H1 (cell line): ENCODE measurements around the gene RRAGB. TPM values are rescaled to one million over a fixed set of nuclear protein-coding genes. Genes with fewer than 3 reads are reported as not detected.

Source experiments
- CTCF ChIA-PET: fragments of 300-600 bp; sonication (Branson Sonifier 250); formaldehyde crosslinking; loops from one replicate; lab custom pipeline; 2021; ENCODE audit not compliant: partially characterized antibody; lab: Charles Lee
- POLR2A ChIA-PET: fragments of 300-600 bp; sonication (Branson Sonifier 250); formaldehyde crosslinking; loops from one replicate; lab custom pipeline; 2021; ENCODE audit warnings: inconsistent platforms; ENCODE audit not compliant: partially characterized antibody; lab: Charles Lee
- DNase-seq, 2 experiments: peaks; one replicate each; pipeline versions ENCODE4 v3.0.0 to v3.0.0-alpha.2; 2010 to 2022; ENCODE audit warnings: low spot score in 2 of 2, low read depth in 1 of 2, mixed read lengths in 1 of 2
- FAIRE-seq: peaks from 2 replicates; lab custom pipeline; 2011; peaks lifted over from hg19 to GRCh38; lab: Jason Lieb, UNC
- H2AFZ ChIP-seq: 2 replicates; pipeline ENCODE4 v1.8.1; 2012; ENCODE audit warnings: low read length, inconsistent platforms
- H2AK5ac ChIP-seq: 2 replicates; pipeline ENCODE4 v1.6.1; 2013; ENCODE audit warnings: low read depth, low read length
- H2BK120ac ChIP-seq: replicated peaks from 2 replicates; pipeline ENCODE3; 2013; ENCODE audit warnings: low read depth, low read length, inconsistent platforms
- H2BK12ac ChIP-seq: 2 replicates; pipeline ENCODE4 v1.6.1; 2013; ENCODE audit warnings: low read depth, low read length
- H2BK15ac ChIP-seq: 2 replicates; pipeline ENCODE4 v1.6.1; 2013; ENCODE audit warnings: low read length
- H2BK20ac ChIP-seq: 2 replicates; pipeline ENCODE4 v1.6.1; 2013; ENCODE audit warnings: low read length
- H2BK5ac ChIP-seq: 2 replicates; pipeline ENCODE4 v1.6.1; 2013; ENCODE audit warnings: low read depth, low read length
- H3K14ac ChIP-seq: 2 replicates; pipeline ENCODE4 v1.6.1; 2013; ENCODE audit warnings: inconsistent platforms; ENCODE audit not compliant: insufficient read length
- H3K18ac ChIP-seq: 2 replicates; pipeline ENCODE4 v1.6.1; 2013; ENCODE audit warnings: low read length; ENCODE audit errors: extremely low read depth
- H3K23ac ChIP-seq: 2 replicates; pipeline ENCODE4 v1.6.1; 2013; ENCODE audit warnings: inconsistent platforms; ENCODE audit not compliant: insufficient read length
- H3K23me2 ChIP-seq: 2 replicates; pipeline ENCODE4 v1.6.1; 2013; ENCODE audit warnings: low read depth, low read length
- H3K27ac ChIP-seq: 2 replicates; pipeline ENCODE4 v1.6.1; 2011; ENCODE audit warnings: low read depth, low read length, inconsistent platforms
- H3K27me3 ChIP-seq, 4 experiments: replicated peaks in 1 of 4; 1 replicate in 1 of 4; 2 replicates in 3 of 4; pipeline versions ENCODE4 v1.6.1 to v1.8.1; 2011 to 2013; ENCODE audit warnings: low read length in 3 of 4, mild to moderate bottlenecking in 3 of 4, inconsistent platforms in 2 of 4, mixed read lengths in 2 of 4, moderate library complexity in 1 of 4; ENCODE audit not compliant: control insufficient read depth in 3 of 4, insufficient read depth in 3 of 4; ENCODE audit errors: extremely low read depth in 1 of 4
- H3K36me3 ChIP-seq, 4 experiments: 2 replicates each; pipeline versions ENCODE4 v1.6.1 to v1.8.1; 2011 to 2013; ENCODE audit warnings: mild to moderate bottlenecking in 4 of 4, low read length in 3 of 4, moderate library complexity in 2 of 4, control low read depth in 1 of 4, inconsistent platforms in 1 of 4; ENCODE audit not compliant: insufficient read depth in 4 of 4, control insufficient read depth in 2 of 4
- H3K4ac ChIP-seq: replicated peaks from 2 replicates; pipeline ENCODE3; 2013; ENCODE audit warnings: low read length, low read depth, mixed read lengths, inconsistent platforms; ENCODE audit not compliant: insufficient read length
- H3K4me1 ChIP-seq, 4 experiments: replicated peaks in 1 of 4; 1 replicate in 1 of 4; 2 replicates in 3 of 4; pipeline versions ENCODE4 v1.6.1 to v1.8.1; 2011 to 2013; ENCODE audit warnings: low read length in 3 of 4, inconsistent platforms in 2 of 4, mixed read lengths in 1 of 4; ENCODE audit not compliant: insufficient read depth in 4 of 4, control insufficient read depth in 3 of 4
- H3K4me2 ChIP-seq, 2 experiments: 2 replicates each; pipeline versions ENCODE4 v1.6.1 to v1.8.1; 2011 to 2013; ENCODE audit warnings: low read depth in 2 of 2, low read length in 2 of 2, control low read depth in 1 of 2, inconsistent platforms in 1 of 2, mild to moderate bottlenecking in 1 of 2; ENCODE audit not compliant: insufficient read depth in 1 of 2
- H3K4me3 ChIP-seq, 4 experiments: fragments of 200-600, 300-600 bp in 1 of 4; sonication (generic), shearing (Covaris generic), sonication (Bioruptor Twin) in 1 of 4; 2 replicates each; pipeline versions ENCODE4 v1.5.1 to v1.8.1; 2011 to 2016; ENCODE audit warnings: low read length in 4 of 4, low read depth in 3 of 4, control low read depth in 2 of 4, inconsistent platforms in 2 of 4, mild to moderate bottlenecking in 2 of 4, mixed read lengths in 1 of 4, moderate library complexity in 1 of 4; ENCODE audit not compliant: insufficient read depth in 2 of 4; ENCODE audit errors: extremely low read depth in 1 of 4
- H3K56ac ChIP-seq: replicated peaks from 2 replicates; pipeline ENCODE3; 2013; ENCODE audit warnings: low read depth, mild to moderate bottlenecking, mixed read lengths, low read length, inconsistent platforms; ENCODE audit not compliant: insufficient read length
- H3K79me1 ChIP-seq: 2 replicates; pipeline ENCODE4 v1.6.1; 2013; ENCODE audit warnings: low read depth, low read length, control low read depth
- H3K79me2 ChIP-seq, 2 experiments: 2 replicates each; pipeline versions ENCODE4 v1.6.1 to v1.8.1; 2012 to 2013; ENCODE audit warnings: low read length in 2 of 2, mild to moderate bottlenecking in 2 of 2, inconsistent platforms in 1 of 2; ENCODE audit not compliant: insufficient read depth in 2 of 2, control insufficient read depth in 1 of 2
- H3K9ac ChIP-seq, 4 experiments: replicated peaks in 1 of 4; 1 replicate in 1 of 4; 2 replicates in 3 of 4; pipeline versions ENCODE4 v1.6.1 to v1.8.1; 2011 to 2013; ENCODE audit warnings: low read depth in 3 of 4, low read length in 3 of 4, control low read depth in 2 of 4, mild to moderate bottlenecking in 2 of 4, moderate library complexity in 2 of 4, inconsistent platforms in 1 of 4; ENCODE audit errors: extremely low read depth in 1 of 4
- H3K9me3 ChIP-seq, 2 experiments: 2 replicates each; pipeline versions ENCODE4 v1.6.1 to v1.8.1; 2012 to 2013; ENCODE audit warnings: mild to moderate bottlenecking in 2 of 2, moderate library complexity in 2 of 2, control low read depth in 1 of 2, inconsistent platforms in 1 of 2, low read depth in 1 of 2, low read length in 1 of 2, mixed read lengths in 1 of 2; ENCODE audit not compliant: insufficient read depth in 2 of 2
- H4K20me1 ChIP-seq, 2 experiments: replicated peaks in 1 of 2; 2 replicates each; pipeline versions ENCODE3 to v1.8.1; 2011 to 2013; ENCODE audit warnings: inconsistent platforms in 2 of 2, low read length in 2 of 2, mild to moderate bottlenecking in 1 of 2; ENCODE audit not compliant: insufficient read depth in 2 of 2, control insufficient read depth in 1 of 2
- H4K5ac ChIP-seq: 2 replicates; pipeline ENCODE4 v1.6.1; 2013; ENCODE audit warnings: low read length, low read depth, mixed read lengths, inconsistent platforms; ENCODE audit not compliant: insufficient read length
- H4K8ac ChIP-seq: 2 replicates; pipeline ENCODE4 v1.8.0; 2013; ENCODE audit warnings: mild to moderate bottlenecking, moderate library complexity, low read length, inconsistent platforms; ENCODE audit not compliant: insufficient read depth; ENCODE audit errors: extremely low read depth
- H4K91ac ChIP-seq: replicated peaks from 2 replicates; pipeline ENCODE3; 2013; ENCODE audit warnings: low read length, mixed read lengths, inconsistent platforms; ENCODE audit not compliant: insufficient read length
- ASH2L ChIP-seq: fragments of 200-600, 300-600 bp; sonication (generic); IDR thresholded peaks from one replicate; pipeline ENCODE4 v1.7.1; 2017; ENCODE audit warnings: low read length
- ATF3 ChIP-seq: IDR thresholded peaks from 2 replicates; pipeline ENCODE4 v1.6.1; 2011; ENCODE audit warnings: low read depth, mild to moderate bottlenecking, low read length; ENCODE audit not compliant: insufficient read depth
- CBX8 ChIP-seq: fragments of 300-800, 300-1000 bp; sonication (generic); IDR thresholded peaks from 2 replicates; pipeline ENCODE4 v1.7.1; 2016; ENCODE audit warnings: low read depth, low read length, borderline replicate concordance
- CTCF ChIP-seq, 3 experiments: IDR thresholded peaks; 1 replicate in 2 of 3; 2 replicates in 1 of 3; pipeline versions ENCODE4 v1.5.1 to v1.6.1; 2011; ENCODE audit warnings: low read length in 3 of 3, mild to moderate bottlenecking in 3 of 3, inconsistent platforms in 2 of 3, low read depth in 1 of 3, moderate library complexity in 1 of 3; ENCODE audit not compliant: insufficient read depth in 1 of 3; ENCODE audit errors: control extremely low read depth in 1 of 3
- HDAC6 ChIP-seq: IDR thresholded peaks from one replicate; pipeline ENCODE4 v1.7.1; 2012; ENCODE audit warnings: low read depth, mild to moderate bottlenecking, inconsistent platforms, low read length, moderate library complexity
- MAFK ChIP-seq: IDR thresholded peaks from 2 replicates; pipeline ENCODE4 v1.6.1; 2012; ENCODE audit warnings: low read depth, mild to moderate bottlenecking, improper control_type of control experiment, low read length
- NANOG ChIP-seq: IDR thresholded peaks from 2 replicates; pipeline ENCODE4 v1.6.1; 2011; ENCODE audit warnings: low read length, low read depth, mild to moderate bottlenecking, inconsistent platforms; ENCODE audit not compliant: insufficient read depth, poor library complexity, severe bottlenecking
- POLR2AphosphoS5 ChIP-seq: IDR thresholded peaks from 2 replicates; pipeline ENCODE4 v1.6.1; 2011; ENCODE audit warnings: low read depth, low read length
- RBBP5 ChIP-seq: IDR thresholded peaks from 2 replicates; pipeline ENCODE4 v1.7.1; 2012; ENCODE audit warnings: low read depth, mild to moderate bottlenecking, inconsistent platforms, low read length, moderate library complexity, borderline replicate concordance
- SP4 ChIP-seq: IDR thresholded peaks from 2 replicates; pipeline ENCODE4 v1.6.1; 2012; ENCODE audit warnings: low read length, inconsistent platforms
- SRF ChIP-seq: IDR thresholded peaks from 2 replicates; pipeline ENCODE4 v1.6.1; 2011; ENCODE audit warnings: mild to moderate bottlenecking, low read depth, low read length, moderate library complexity
- WGBS, 2 experiments: shearing (Covaris generic) in 1 of 2; methylation state at CpG; one replicate each; pipeline versions ENCODE4 v1.1.6 to v1.1.7; 2013 to 2015; ENCODE audit warnings: low lambda C conversion rate in 2 of 2, mixed read lengths in 2 of 2, inconsistent platforms in 1 of 2, low coverage in 1 of 2, missing lambda C conversion rate in 1 of 2; ENCODE audit not compliant: insufficient replicate concordance in 2 of 2, insufficient coverage in 1 of 2, insufficient read length in 1 of 2; ENCODE audit errors: extremely low coverage in 1 of 2, missing lambda C conversion rate in 1 of 2; 5-methylcytosine and 5-hydroxymethylcytosine counted together
- polyA plus RNA-seq, 7 experiments: library from polyadenylated mRNA; depleted of rRNA in 3 of 7; stranded (reverse) in 5 of 7; unstranded in 2 of 7; fragments of >200 nt in 5 of 7; fragments of 200-250 nt in 2 of 7; gene quantifications; 1 replicate in 5 of 7; 2 replicates in 1 of 7; 4 replicates in 1 of 7; pipeline versions ENCODE4 v1.2.1 to v1.2.3, GENCODE V29; 2011 to 2013; ENCODE audit warnings: missing spikeins in 2 of 7, mixed read lengths in 2 of 7
- total RNA-seq: library from RNA; stranded (reverse); fragmentation: NEBNext Ultra II Directional; extraction: Animal tissue kit (Norgen Biotek cat#: 25700); gene quantifications from 2 replicates; pipeline ENCODE4 v1.2.1, GENCODE V29; 2021

Gene RRAGB
- total and polyA plus RNA-seq, 2 of the 8 experiments (the other 6 are each of a cell fraction or from before 2014, with no cell fraction given) = 5.8 to 6.8 TPM

DNA sequence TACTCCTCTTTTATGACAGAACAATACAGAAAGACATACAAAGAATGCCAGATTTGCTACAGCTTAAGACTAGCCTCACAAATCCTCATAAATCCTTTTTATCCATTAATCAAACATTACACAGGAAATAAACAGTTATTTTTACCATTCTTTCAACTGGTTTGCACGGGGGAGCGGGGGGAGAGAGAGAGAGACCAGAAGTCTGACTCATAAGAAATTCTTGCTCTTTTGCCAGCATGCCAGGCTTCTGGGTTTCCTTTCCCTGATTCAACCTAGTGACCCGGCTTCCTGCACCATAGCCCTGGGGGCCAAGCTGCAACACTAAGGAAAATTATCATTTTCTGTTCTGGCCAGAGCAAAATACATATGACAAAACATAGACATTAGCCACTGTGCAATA, 6.8 kb upstream of the RRAGB start:
- no peaks in the 10 kb centered on the region for H3K79me1 ChIP-seq
- H3K36me3 ChIP-seq = no peaks in the 10 kb centered on the region
- H2AK5ac ChIP-seq = no peak overlapping the region
- H3K4ac ChIP-seq = no peak overlapping the region
- H4K8ac ChIP-seq = no peak overlapping the region
- POLR2A ChIA-PET = no interaction called here
- no peaks in the 10 kb centered on the region for H3K27me3 ChIP-seq
- no peak overlapping the region for H2BK120ac ChIP-seq
- no peak overlapping the region for H3K27ac ChIP-seq
- peaks cover 6 to 16% of the 10 kb centered on the region in 2 experiments; a peak in 2 of 4 replicates for H3K9me3 ChIP-seq
- no peak overlapping the region for H3K4me3 ChIP-seq
- H2BK20ac ChIP-seq = no peak overlapping the region
- H3K23ac ChIP-seq = no peak overlapping the region
- H3K4me2 ChIP-seq = no peak overlapping the region
- no peaks in the 10 kb centered on the region for H3K23me2 ChIP-seq
- no peak overlapping the region for H3K18ac ChIP-seq
- no peak overlapping the region for H2BK5ac ChIP-seq
- no peak overlapping the region for H4K91ac ChIP-seq
- H2AFZ ChIP-seq = no peak overlapping the region
- H3K4me1 ChIP-seq = no peaks in the 10 kb centered on the region
- H2BK12ac ChIP-seq = no peak overlapping the region
- CTCF ChIA-PET = no interaction called here
- no peak overlapping the region for H3K56ac ChIP-seq
- H4K5ac ChIP-seq = no peak overlapping the region
- DNase-seq (no peak), FAIRE-seq (no peak)
- H3K9ac ChIP-seq = no peak overlapping the region
- WGBS, 2 experiments = 100% methylated on average over 1 of the region's 3 CpGs; no CpG with 5 or more reads in 1 of the 2 experiments
- no peaks in the 10 kb centered on the region for H4K20me1 ChIP-seq
- H3K79me2 ChIP-seq = no peaks in the 10 kb centered on the region
- H2BK15ac ChIP-seq = no peak overlapping the region
- no peak overlapping the region for H3K14ac ChIP-seq
- TF ChIP-seq MAFK (no peak), ASH2L (no peak), SP4 (no peak), CTCF (IDR thresholded peaks at IDR 0.05; ENCODE audit: control extremely low read depth in 1 of 3, insufficient read depth in 1 of 3, low read depth in 1 of 3, low read length in 3 of 3) (no peak), SRF (no peak), NANOG (no peak), RBBP5 (no peak), POLR2AphosphoS5 (no peak), CBX8 (no peak), HDAC6 (no peak), ATF3 (no peak)
